Measurements from ENCODE around the gene HSPE1. TPM values are rescaled to one million over a fixed set of nuclear protein-coding genes. Genes with fewer than 3 reads are reported as not detected.

Gene HSPE1
- total and polyA plus RNA-seq, 2 of the 8 experiments (the other 6 are each of a cell fraction or from before 2014, with no cell fraction given), result 206 to 377 TPM

- TF ChIP-seq CHD2 (IDR thresholded peaks at IDR 0.05; ENCODE audit: low read length), result no peak
- TF ChIP-seq JUN (IDR thresholded peaks at IDR 0.05; ENCODE audit: low read depth, low read length), result no peak
Observed at GRCh38 chr2:197513915-197514314, 13.7 kb downstream of the HSPE1 start (continued).
